ENCODE results near the gene PALLD.

PALLD gene

DNA sequence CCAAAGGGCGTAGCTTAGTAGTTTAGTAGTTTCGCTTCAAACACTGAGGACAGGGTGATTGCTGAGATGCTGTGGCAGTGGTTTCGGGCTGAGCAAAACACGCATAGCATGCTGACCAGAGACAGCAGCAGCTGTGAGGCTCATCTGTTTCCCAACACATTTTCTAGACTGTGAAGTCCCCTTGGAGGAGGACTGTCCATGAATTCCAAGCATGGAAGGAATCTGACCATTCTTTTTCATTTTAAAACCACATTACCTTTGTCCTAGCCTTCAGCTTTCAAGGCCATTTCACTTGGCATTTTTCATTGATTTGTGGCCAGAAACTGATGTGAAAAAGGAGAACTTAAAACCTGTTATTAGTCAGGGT lies 240.9 kb downstream of the PALLD start:
- no peak for DNase-seq

GRCh38 chr4:168739886-168740285 lies 243.0 kb downstream of the PALLD start:
- peak; percentile 76 for DNase-seq

DNA sequence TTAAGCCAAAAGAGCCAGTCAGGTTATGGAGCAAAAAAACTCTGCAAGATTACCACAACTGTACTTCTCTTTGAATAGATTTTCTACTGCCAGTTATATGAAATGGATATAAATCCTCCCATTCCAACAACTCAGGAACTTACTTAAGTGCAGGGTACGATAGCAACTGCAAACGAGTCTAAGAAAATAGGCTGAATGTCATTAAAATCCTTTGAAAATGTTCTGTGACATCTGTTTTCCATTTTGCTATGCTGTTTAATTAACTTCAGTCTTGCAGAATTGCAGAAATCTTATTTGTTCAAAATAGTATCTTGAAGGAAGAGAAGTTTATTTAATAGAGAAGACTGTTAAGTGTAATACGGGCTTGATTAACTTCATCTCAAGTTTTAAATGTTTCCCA lies 243.8 kb downstream of the PALLD start:
- no peak for DNase-seq

- peak; percentile 89 for DNase-seq
Observed at GRCh38 chr4:168741281-168742173, 244.7 kb downstream of the PALLD start.

DNA sequence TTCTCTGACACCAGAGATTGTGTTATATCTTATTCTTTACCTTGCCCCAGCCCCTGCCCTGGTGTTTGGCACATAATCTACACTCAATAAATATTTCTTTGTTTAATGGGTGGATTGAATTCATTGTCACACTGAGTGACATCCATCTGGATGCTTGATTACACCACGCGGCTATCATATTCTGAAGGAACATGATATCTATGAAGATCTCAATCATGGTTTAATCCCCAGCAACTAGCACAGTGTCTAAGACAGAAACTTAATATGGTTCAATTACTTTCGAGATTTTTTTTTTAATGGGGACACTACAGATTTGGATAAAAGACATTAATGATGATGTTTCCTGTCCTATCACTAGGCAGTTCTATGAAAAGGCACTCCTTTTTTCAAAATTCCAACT lies 246.3 kb downstream of the PALLD start:
- no peak for DNase-seq

GRCh38 chr4:168743601-168744000 lies 246.7 kb downstream of the PALLD start:
- DNase-seq = no peak

- no peak for DNase-seq
Observed at GRCh38 chr4:168744021-168744420, 247.2 kb downstream of the PALLD start.

DNA sequence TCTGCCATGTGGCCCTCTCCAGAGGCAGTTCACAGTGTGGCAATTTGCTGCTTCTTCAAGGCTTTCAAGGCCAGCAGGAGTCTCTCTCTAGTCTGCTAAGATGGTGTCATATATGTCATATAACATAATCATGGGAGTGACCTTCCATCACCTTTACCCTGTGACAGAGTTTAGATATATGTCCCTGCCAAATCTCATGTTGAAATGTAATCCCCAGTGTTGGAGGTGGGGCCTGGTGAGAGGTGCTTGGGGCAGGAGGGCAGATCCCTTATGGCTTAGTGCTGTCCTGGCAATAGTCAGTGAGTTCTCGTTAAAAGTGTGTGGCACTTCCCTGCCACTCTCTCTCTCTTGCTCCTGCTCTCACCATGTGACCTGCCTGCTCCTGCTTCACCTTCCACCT lies 252.0 kb downstream of the PALLD start:
- DNase-seq = no peak

DNA sequence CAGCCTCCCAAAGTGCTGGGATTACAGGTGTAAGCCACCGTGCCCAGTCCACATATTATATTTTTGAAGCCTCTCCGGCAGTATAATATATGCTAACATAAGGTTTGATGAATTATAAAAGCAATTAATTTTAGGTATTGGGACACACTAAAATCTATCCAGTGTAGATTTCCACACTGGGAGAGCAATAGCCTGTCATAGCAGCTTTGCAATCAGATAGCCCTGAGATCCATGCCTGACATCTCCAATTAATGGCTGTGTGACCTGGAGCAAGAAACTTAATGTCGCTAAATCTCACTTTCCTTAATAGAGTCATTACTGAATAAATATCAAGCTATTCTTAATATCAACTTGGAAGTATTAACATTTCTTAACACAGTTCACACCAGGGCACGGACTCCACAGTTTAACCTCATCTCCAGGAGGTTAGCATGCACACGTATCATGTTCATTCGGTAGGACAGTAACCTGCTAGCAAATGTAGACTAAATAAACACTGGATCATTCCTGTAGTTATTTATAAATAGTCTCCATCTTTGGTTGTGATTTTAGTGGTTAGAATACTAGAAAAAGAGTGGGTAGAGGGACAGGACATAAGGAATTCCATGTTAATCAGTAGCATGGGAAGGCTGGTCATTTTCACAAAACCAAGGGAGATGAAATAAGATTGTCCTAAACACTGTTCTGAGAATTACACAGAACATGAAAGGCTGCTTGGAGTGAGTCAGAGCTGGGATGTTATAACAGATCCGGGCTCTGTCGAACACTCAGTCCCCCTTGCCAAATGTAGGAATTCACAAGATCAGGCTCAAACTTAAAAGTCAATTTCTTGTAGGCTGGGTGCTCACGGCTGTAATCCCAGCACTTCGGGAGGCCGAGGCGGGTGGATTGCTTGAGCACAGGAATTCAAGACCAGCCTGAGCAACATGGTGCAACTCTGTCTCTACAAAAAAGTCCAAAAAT lies 254.7 kb downstream of the PALLD start:
- DNase-seq = no peak

GRCh38 chr4:168755598-168756477 lies 259.0 kb downstream of the PALLD start:
- no peak for DNase-seq

DNA sequence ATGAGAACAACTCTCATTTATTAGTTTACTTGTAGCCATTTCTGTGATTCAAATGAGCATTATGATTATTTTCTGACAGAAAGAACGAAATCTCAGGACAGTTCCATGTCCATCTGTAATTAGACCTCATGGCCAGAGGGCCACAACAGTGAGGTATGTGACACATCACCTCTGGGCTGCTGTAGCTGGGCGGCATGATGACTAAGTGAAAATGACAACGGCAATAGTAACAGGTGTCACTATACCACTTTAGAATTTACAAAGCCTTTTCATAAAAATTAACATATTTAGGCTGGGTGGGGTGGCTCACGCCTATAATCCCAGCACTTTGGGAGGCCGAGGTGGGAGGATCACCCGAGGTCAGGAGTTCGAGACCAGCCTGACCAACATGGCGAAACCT lies 260.6 kb downstream of the PALLD start:
- DNase-seq = no peak

DNA sequence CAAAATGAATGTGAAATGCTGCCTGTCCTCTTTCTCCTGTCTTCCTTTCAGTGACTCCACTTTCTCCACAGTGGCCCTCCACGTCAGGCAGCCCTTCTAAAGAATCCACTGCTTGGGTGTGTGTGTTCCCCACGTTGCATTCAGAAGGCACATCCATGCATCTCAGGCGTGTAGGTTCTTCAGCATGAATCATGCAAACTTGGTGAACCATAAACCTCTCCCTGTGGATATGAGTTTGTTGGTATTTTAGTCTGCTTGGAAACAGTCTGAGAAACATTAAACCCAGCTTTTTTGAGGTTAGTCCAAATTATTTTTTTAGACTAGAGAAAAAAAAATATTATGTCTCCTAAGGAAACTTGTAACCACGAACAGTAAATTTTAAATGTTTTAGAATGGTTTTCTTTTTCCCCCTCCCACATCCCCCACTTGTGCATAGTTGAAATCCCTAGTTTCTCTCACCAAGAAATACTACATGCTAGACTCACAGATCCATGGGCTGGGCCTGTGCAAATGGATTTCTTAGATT lies 261.6 kb downstream of the PALLD start:
- no peak for DNase-seq

GRCh38 chr4:168759321-168759720 lies 262.5 kb downstream of the PALLD start:
- no peak for DNase-seq

- peak; percentile 79 for DNase-seq
Observed at GRCh38 chr4:168759959-168760527, 263.2 kb downstream of the PALLD start.

- DNase-seq = no peak
Observed at GRCh38 chr4:168761066-168761465, 264.2 kb downstream of the PALLD start.

DNA sequence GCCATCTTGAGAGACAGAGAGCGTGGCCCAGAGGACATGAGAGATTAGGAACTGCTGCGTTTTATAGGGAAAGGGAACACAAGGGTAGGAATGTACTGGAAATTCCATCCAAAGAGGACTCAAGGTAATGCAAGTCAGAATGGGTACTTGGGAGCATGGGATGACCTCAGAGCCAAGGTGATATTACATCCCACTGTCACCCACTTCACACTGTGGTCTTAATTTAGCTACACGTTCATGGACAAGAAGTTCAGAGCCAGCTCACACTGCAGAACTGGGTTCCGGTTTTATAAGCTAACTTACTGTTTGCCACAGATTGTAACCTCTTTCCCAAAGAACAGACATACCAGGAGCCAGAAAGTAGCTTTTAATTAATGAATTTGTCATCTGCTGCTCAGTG lies 268.5 kb downstream of the PALLD start:
- no peak for DNase-seq

GRCh38 chr4:168765726-168766125 lies 268.9 kb downstream of the PALLD start:
- DNase-seq = no peak

GRCh38 chr4:168766604-168767316 lies 269.9 kb downstream of the PALLD start:
- no peak for DNase-seq

GRCh38 chr4:168769416-168769815 lies 272.6 kb downstream of the PALLD start:
- no peak for DNase-seq

DNA sequence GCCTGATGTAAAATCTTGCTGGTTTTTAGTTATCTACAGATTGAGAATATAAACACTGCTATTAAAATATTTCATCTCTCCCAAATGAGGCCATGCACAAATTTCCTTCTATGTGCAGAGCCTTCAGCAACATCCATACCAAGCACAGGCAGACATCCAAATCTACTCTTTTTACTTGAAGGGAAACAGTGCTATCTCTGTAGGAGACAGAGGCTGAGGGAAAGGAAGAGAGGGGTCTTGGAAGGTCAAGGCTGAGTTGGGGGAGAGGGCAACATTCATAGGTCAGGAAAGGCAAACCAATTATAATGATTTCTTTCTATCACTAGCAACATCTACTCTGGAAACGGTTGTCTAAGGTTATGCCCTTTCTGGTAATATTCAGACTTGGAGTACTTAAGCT lies 273.0 kb downstream of the PALLD start:
- DNase-seq = no peak

DNA sequence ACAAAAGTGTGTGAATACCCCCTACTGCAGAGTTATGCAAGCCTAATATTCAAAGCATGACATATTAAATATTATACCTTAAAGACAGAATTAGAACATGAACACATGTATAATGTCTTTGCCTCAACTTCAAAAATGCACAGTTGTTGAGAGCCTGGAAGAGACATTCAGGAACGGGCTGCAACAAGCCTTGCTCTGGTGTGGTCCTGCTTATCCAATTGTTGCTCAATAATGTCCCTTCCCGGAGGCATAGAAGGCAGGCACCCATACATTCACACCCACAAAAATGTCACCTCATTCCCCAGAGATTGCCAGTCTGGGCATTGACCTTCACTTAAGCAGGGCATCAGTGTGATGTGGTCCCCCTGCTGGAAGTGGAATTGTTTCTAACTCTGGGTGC lies 274.4 kb downstream of the PALLD start:
- DNase-seq = no peak
